ENCODE measurements around the gene PDE9A. TPM values are rescaled to one million over a fixed set of nuclear protein-coding genes. Genes with fewer than 3 reads are reported as not detected.
A peak's percentile ranks its signal among the peaks of the same experiment; 100 is the strongest.
"Not testable (repeated sequence)": the region's sequence is repeated elsewhere in the genome, so short reads cannot be mapped to it uniquely, and the experiment has no call there.

PDE9A gene
- total RNA-seq, 4 donors from 2014 or later, result 26.7 to 30.6 (median 28.7) TPM

- H3K9me3 ChIP-seq, result no peaks in the 10 kb centered on the region
- DNase-seq (ENCODE audit: low spot score in 2 of 2), result no peak
- no peak overlapping the region for H3K4me3 ChIP-seq
- TF ChIP-seq CTCF (IDR thresholded peaks at IDR 0.05) (no peak), POLR2A (IDR thresholded peaks at IDR 0.05) (no peak), EP300 (IDR thresholded peaks at IDR 0.05) (no peak)
- no peak overlapping the region for H3K27ac ChIP-seq
- peaks cover 0 to 26% (median 0%) of the 10 kb centered on the region in 3 donors for H3K36me3 ChIP-seq
- H3K27me3 ChIP-seq, result no peaks in the 10 kb centered on the region
- WGBS, 2 donors, result 80 to 82% methylated on average over 7 of the region's 7 CpGs
- H3K4me1 ChIP-seq, result no peaks in the 10 kb centered on the region
These were observed 54.7 kb downstream of the PDE9A start for GRCh38 chr21:42708107-42708506.

- H3K4me1 ChIP-seq; H3K27me3 ChIP-seq; DNase-seq (ENCODE audit: low spot score in 2 of 2); H3K27ac ChIP-seq; H3K4me3 ChIP-seq; H3K9me3 ChIP-seq: not testable (repeated sequence)
- peaks cover 0 to 18% (median 0%) of the 10 kb centered on the region in 3 donors for H3K36me3 ChIP-seq
- 96 to 100% methylated on average over 1 of the region's 1 CpG for WGBS, 2 donors
These were observed 55.5 kb downstream of the PDE9A start for GRCh38 chr21:42708916-42709315.

- H3K27ac ChIP-seq, result no peak overlapping the region
These were observed 58.2 kb downstream of the PDE9A start for GRCh38 chr21:42711667-42712066.

GRCh38 chr21:42715427-42715826, 62.0 kb downstream of the PDE9A start:
- H3K4me1 ChIP-seq; H3K27ac ChIP-seq; H3K4me3 ChIP-seq; DNase-seq (ENCODE audit: low spot score in 2 of 2); H3K36me3 ChIP-seq; H3K27me3 ChIP-seq; H3K9me3 ChIP-seq: not testable (repeated sequence)
- WGBS, 2 donors, result 92 to 93% methylated on average over 7 of the region's 7 CpGs

More at GRCh38 chr21:42711667-42712066, 58.2 kb downstream of the PDE9A start:
- no peak for TF ChIP-seq CTCF (IDR thresholded peaks at IDR 0.05)
- no peak for TF ChIP-seq POLR2A (IDR thresholded peaks at IDR 0.05)
- no peak for TF ChIP-seq EP300 (IDR thresholded peaks at IDR 0.05)
- DNase-seq (ENCODE audit: low spot score in 2 of 2), result no peak
- Histone ChIP-seq H3K4me3 (no peak overlapping the region), H3K9me3 (no peaks in the 10 kb centered on the region), H3K4me1 (peaks cover 0 to 5% (median 0%) of the 10 kb centered on the region in 4 donors), H3K27me3 (no peaks in the 10 kb centered on the region), H3K36me3 (peaks cover 0 to 4% (median 0%) of the 10 kb centered on the region in 3 donors)
- 51 to 60% methylated on average over 4 of the region's 4 CpGs for WGBS, 2 donors

GRCh38 chr21:42716074-42716473, 62.7 kb downstream of the PDE9A start:
- Histone ChIP-seq H3K36me3 (peaks cover 0 to 4% (median 0%) of the 10 kb centered on the region in 3 donors), H3K27ac (no peak overlapping the region), H3K27me3 (no peaks in the 10 kb centered on the region), H3K4me1 (peaks cover 0 to 10% (median 0%) of the 10 kb centered on the region in 4 donors), H3K4me3 (no peak overlapping the region), H3K9me3 (no peaks in the 10 kb centered on the region)
- no peak for DNase-seq (ENCODE audit: low spot score in 2 of 2)
- WGBS, 2 donors, result 60 to 87% methylated on average over 3 of the region's 3 CpGs
- no peak for TF ChIP-seq CTCF (IDR thresholded peaks at IDR 0.05)
- no peak for TF ChIP-seq EP300 (IDR thresholded peaks at IDR 0.05)
- no peak for TF ChIP-seq POLR2A (IDR thresholded peaks at IDR 0.05)

GRCh38 chr21:42720484-42720883, 67.1 kb downstream of the PDE9A start:
- DNase-seq (ENCODE audit: low spot score in 2 of 2); H3K36me3 ChIP-seq; H3K4me3 ChIP-seq; H3K27me3 ChIP-seq; H3K9me3 ChIP-seq: not testable (repeated sequence)
- WGBS, 2 donors, result 84 to 85% methylated on average over 12 of the region's 12 CpGs
- Histone ChIP-seq H3K27ac (peak overlapping the region in 1 of 4 donors; percentile 56), H3K4me1 (peaks cover 0 to 52% (median 28%) of the 10 kb centered on the region in 4 donors)

GRCh38 chr21:42721341-42721824, 68.0 kb downstream of the PDE9A start:
- Histone ChIP-seq H3K4me1 (peaks cover 0 to 47% (median 28%) of the 10 kb centered on the region in 4 donors), H3K27me3 (no peaks in the 10 kb centered on the region), H3K4me3 (no peak overlapping the region), H3K9me3 (no peaks in the 10 kb centered on the region), H3K27ac (peak overlapping the region in 1 of 4 donors; percentile 56), H3K36me3 (no peaks in the 10 kb centered on the region)
- peak in 1 of 2 donors; percentile 45 for DNase-seq (ENCODE audit: low spot score in 2 of 2)
- 35 to 39% methylated on average over 6 of the region's 6 CpGs for WGBS, 2 donors
- TF ChIP-seq CTCF (IDR thresholded peaks at IDR 0.05) (no peak), POLR2A (IDR thresholded peaks at IDR 0.05) (no peak), EP300 (IDR thresholded peaks at IDR 0.05) (no peak)
